Sigmoid colon (tissue), 4 donors: ENCODE results near the gene STX18.

Experiments used
- EP300 ChIP-seq, 4 donors: sonication (generic); formaldehyde crosslinking; IDR thresholded peaks; one replicate each; pipeline ENCODE4 v1.6.1; 2017; ENCODE audit warnings: antibody characterized with exemption in 4 of 4
- POLR2A ChIP-seq, 2 donors: fragments of 450-650 bp; IDR thresholded peaks; one replicate each; pipeline ENCODE4 v1.6.1; 2016; ENCODE audit warnings: antibody characterized with exemption in 2 of 2, mild to moderate bottlenecking in 2 of 2, moderate library complexity in 2 of 2
- POLR2AphosphoS5 ChIP-seq, 4 donors: sonication (generic); formaldehyde crosslinking; IDR thresholded peaks; one replicate each; pipeline ENCODE4 v1.6.1; 2017; ENCODE audit warnings: antibody characterized with exemption in 4 of 4
- TF ChIP-seq, protein P1 (sequence below), 4 experiments: fragments of 450-650 bp in 3 of 4; fragments of 200-600 bp in 1 of 4; IDR thresholded peaks; one replicate each; pipeline ENCODE4 v1.5.1; 2016 to 2019; ENCODE audit warnings: antibody characterized with exemption in 4 of 4, mild to moderate bottlenecking in 3 of 4, moderate library complexity in 2 of 4

DNA sequence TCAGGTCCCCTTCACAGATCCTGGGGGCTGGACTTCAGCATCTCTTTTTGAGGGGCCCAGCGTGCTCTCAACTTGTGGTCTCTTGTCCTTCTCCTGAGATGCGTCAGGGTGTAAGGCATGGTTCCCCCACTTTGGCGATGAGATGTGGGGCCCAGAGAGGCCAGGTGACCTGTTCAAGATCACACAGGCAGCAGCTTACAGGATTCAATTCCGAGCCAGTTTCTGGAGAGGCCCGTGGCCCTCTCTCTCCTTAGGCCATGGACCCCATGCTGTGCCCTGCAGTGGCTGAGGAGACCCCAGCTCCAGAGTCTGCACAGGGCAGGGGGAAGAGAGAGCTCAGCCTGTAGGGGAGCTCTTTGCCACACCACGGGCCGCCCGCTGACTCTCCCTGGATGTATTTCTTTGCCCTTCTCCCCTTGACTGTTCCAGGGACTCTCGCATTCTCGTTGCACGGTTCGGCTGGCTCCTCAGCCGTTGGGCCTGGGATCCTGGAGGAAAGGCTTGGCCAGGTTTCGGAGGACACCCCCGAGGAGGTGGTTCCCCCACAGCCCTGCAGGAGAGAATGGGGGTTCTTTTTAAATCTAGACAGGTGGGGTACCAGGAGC lies 136.4 kb downstream of the STX18 start:
- TF ChIP-seq EP300 (IDR thresholded peaks at IDR 0.05): no peak
- TF ChIP-seq, protein P1, sequence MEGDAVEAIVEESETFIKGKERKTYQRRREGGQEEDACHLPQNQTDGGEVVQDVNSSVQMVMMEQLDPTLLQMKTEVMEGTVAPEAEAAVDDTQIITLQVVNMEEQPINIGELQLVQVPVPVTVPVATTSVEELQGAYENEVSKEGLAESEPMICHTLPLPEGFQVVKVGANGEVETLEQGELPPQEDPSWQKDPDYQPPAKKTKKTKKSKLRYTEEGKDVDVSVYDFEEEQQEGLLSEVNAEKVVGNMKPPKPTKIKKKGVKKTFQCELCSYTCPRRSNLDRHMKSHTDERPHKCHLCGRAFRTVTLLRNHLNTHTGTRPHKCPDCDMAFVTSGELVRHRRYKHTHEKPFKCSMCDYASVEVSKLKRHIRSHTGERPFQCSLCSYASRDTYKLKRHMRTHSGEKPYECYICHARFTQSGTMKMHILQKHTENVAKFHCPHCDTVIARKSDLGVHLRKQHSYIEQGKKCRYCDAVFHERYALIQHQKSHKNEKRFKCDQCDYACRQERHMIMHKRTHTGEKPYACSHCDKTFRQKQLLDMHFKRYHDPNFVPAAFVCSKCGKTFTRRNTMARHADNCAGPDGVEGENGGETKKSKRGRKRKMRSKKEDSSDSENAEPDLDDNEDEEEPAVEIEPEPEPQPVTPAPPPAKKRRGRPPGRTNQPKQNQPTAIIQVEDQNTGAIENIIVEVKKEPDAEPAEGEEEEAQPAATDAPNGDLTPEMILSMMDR (IDR thresholded peaks at IDR 0.05): no peak
- no peak for TF ChIP-seq POLR2AphosphoS5 (IDR thresholded peaks at IDR 0.05)
- no peak for TF ChIP-seq POLR2A (IDR thresholded peaks at IDR 0.05)
